Gastrocnemius medialis (tissue), 4 donors: ENCODE measurements around the gene IFI30. TPM values are rescaled to one million over a fixed set of nuclear protein-coding genes. Genes with fewer than 3 reads are reported as not detected.

Experiments used
- ATAC-seq, 2 donors: fragments of 150-250 bp; one replicate each; pipeline ENCODE4 v1.9.1; 2016
- DNase-seq, 2 donors: peaks; one replicate each; pipeline ENCODE4 v3.0.0-alpha.2; 2019
- H3K27ac ChIP-seq, 4 donors: fragments of 200-600 bp; sonication (generic); 1 replicate in 1 of 4; 2 replicates in 3 of 4; pipeline ENCODE4 v1.5.1; 2016 to 2018; ENCODE audit warnings: mild to moderate bottlenecking in 2 of 4, moderate library complexity in 1 of 4
- H3K27me3 ChIP-seq, 3 donors: fragments of 200-600 bp; sonication (generic) in 2 of 3; 1 replicate in 1 of 3; 2 replicates in 2 of 3; pipeline versions ENCODE4 v1.5.1 to v1.6.0; 2016 to 2019; ENCODE audit warnings: mild to moderate bottlenecking in 1 of 3, moderate library complexity in 1 of 3
- H3K36me3 ChIP-seq, 2 donors: fragments of 200-600 bp; sonication (generic) in 1 of 2; one replicate each; pipeline ENCODE4 v1.5.1; 2017 to 2018
- H3K4me1 ChIP-seq, 2 donors: fragments of 200-600 bp; sonication (generic) in 1 of 2; one replicate each; pipeline ENCODE4 v1.5.1; 2016 to 2017; ENCODE audit warnings: mild to moderate bottlenecking in 2 of 2
- H3K4me3 ChIP-seq, 4 donors: fragments of 200-600 bp; sonication (generic) in 3 of 4; 1 replicate in 1 of 4; 2 replicates in 3 of 4; pipeline ENCODE4 v1.5.1; 2016 to 2019; ENCODE audit warnings: mild to moderate bottlenecking in 2 of 4
- H3K9me3 ChIP-seq, 3 donors: fragments of 200-600 bp; sonication (generic) in 2 of 3; 1 replicate in 1 of 3; 2 replicates in 2 of 3; pipeline ENCODE4 v1.5.1; 2016 to 2019
- CTCF ChIP-seq, 5 experiments: fragments of 450-650 bp in 3 of 5; fragments of 200-600 bp in 2 of 5; sonication (generic) in 2 of 5; IDR thresholded peaks in 4 of 5; conservative IDR thresholded peaks in 1 of 5; 1 replicate in 4 of 5; 2 replicates in 1 of 5; pipeline ENCODE4 v1.5.1; 2016 to 2019; ENCODE audit warnings: antibody characterized with exemption in 5 of 5, mild to moderate bottlenecking in 3 of 5, moderate library complexity in 3 of 5
- POLR2A ChIP-seq, 2 donors: fragments of 450-650 bp; IDR thresholded peaks; one replicate each; pipeline ENCODE4 v1.6.1; 2017; ENCODE audit warnings: antibody characterized with exemption in 2 of 2, mild to moderate bottlenecking in 2 of 2, moderate library complexity in 2 of 2
- in situ Hi-C, 4 donors: fragments of 200-750 bp; cut with MboI; loops; one replicate each; pipeline versions ENCODE4 v1.15.0 to v1.8.0; 2017; ENCODE audit warnings: low sequenced_read_pairs in 4 of 4
- intact Hi-C: fragments of 100-400 bp; cut with DNase I; formaldehyde crosslinking; loops from one replicate; pipeline ENCODE4 v1.15.1; 2023; ENCODE audit warnings: low total_unique reads
- total RNA-seq, 4 donors: library from RNA; depleted of rRNA; stranded (reverse); fragments of >200 nt; gene quantifications; one replicate each; pipeline versions ENCODE4 v1.1.0 to v1.2.3, GENCODE V29; 2016

The IFI30 gene
- total RNA-seq, 4 donors from 2014 or later: 3.5 to 20.4 (median 14.0) TPM

DNA sequence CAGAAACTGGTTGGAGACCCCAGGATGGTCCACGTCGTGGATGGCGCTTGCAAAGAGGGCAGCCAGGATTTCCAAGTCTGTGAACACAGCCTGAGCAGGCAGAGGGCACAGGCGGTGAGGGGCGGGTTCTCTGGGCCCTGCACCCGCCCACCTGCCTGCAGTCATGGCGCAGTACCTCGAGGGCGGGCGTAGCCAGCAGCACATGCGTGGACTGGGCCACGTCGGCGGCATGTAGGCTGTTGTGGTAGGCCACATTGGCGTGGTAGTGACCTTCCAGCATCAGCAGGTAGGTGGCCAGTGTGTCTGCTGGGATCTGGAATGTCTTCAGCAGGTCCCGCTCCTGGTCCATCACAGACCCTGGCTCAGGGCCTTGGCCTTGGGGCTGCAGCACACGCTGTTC lies 44.5 kb downstream of the IFI30 start:
- Histone ChIP-seq H3K4me1 (no peaks in the 10 kb centered on the region), H3K27ac (no peak overlapping the region), H3K4me3 (no peak overlapping the region), H3K27me3 (peaks cover 0 to 6% (median 0%) of the 10 kb centered on the region in 3 donors), H3K9me3 (no peaks in the 10 kb centered on the region), H3K36me3 (no peaks in the 10 kb centered on the region)
- DNase-seq (no peak), ATAC-seq (no peak)
- intact Hi-C loops (no loop called here), in situ Hi-C loops (no loop called here)
- TF ChIP-seq CTCF (IDR thresholded peaks at IDR 0.05 in 4 of 5, conservative IDR thresholded peaks at IDR 0.05 in 1 of 5) (no peak), POLR2A (IDR thresholded peaks at IDR 0.05) (no peak)

DNA sequence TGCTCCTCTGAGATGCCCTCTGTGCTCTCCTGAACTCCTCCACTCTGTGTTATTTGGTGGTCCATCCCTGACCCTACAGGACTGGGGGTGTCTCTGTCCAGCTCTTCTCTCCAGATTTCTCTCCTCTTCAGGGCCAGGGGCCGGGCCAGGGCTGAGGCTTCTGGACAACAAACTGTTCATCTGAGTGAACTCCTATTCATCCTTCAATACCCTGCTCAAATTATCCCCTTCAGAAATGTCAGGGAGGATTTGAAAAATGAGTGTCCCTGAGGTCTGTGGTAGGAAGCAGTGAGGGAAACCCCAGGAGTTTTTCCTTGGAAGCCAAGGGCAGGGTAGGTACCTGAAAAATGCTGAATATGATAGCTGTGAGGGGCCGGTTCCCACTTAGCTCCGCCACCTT lies 45.0 kb downstream of the IFI30 start:
- H3K4me1 ChIP-seq: no peaks in the 10 kb centered on the region
- no peak overlapping the region for H3K27ac ChIP-seq
- TF ChIP-seq CTCF (IDR thresholded peaks at IDR 0.05 in 4 of 5, conservative IDR thresholded peaks at IDR 0.05 in 1 of 5) (no peak), POLR2A (IDR thresholded peaks at IDR 0.05) (no peak)
- DNase-seq (no peak), ATAC-seq (no peak)
- no peak overlapping the region for H3K4me3 ChIP-seq
- in situ Hi-C loops: no loop called here
- peaks cover 0 to 6% (median 0%) of the 10 kb centered on the region in 3 donors for H3K27me3 ChIP-seq
- no peaks in the 10 kb centered on the region for H3K36me3 ChIP-seq
- H3K9me3 ChIP-seq: no peaks in the 10 kb centered on the region
- intact Hi-C loops: no loop called here

GRCh38 chr19:18219911-18220631 lies 46.5 kb downstream of the IFI30 start:
- Histone ChIP-seq H3K4me3 (no peak overlapping the region), H3K36me3 (no peaks in the 10 kb centered on the region), H3K9me3 (no peaks in the 10 kb centered on the region), H3K27me3 (peaks cover 0 to 6% (median 0%) of the 10 kb centered on the region in 3 donors), H3K4me1 (peaks cover 3 to 4% of the 10 kb centered on the region in 2 donors), H3K27ac (no peak overlapping the region)
- in situ Hi-C loops: no loop called here
- no peak for TF ChIP-seq POLR2A (IDR thresholded peaks at IDR 0.05)
- no peak for TF ChIP-seq CTCF (IDR thresholded peaks at IDR 0.05 in 4 of 5, conservative IDR thresholded peaks at IDR 0.05 in 1 of 5)
- ATAC-seq (no peak), DNase-seq (no peak)
- intact Hi-C loops: no loop called here

- ATAC-seq (no peak), DNase-seq (no peak)
- TF ChIP-seq POLR2A (IDR thresholded peaks at IDR 0.05) (no peak), CTCF (IDR thresholded peaks at IDR 0.05 in 4 of 5, conservative IDR thresholded peaks at IDR 0.05 in 1 of 5) (no peak)
- Histone ChIP-seq H3K27me3 (peaks cover 0 to 6% (median 0%) of the 10 kb centered on the region in 3 donors), H3K9me3 (no peaks in the 10 kb centered on the region), H3K4me1 (peaks cover 3 to 4% of the 10 kb centered on the region in 2 donors), H3K4me3 (no peak overlapping the region), H3K27ac (no peak overlapping the region), H3K36me3 (no peaks in the 10 kb centered on the region)
- intact Hi-C loops: no loop called here
- in situ Hi-C loops: no loop called here
Measured at GRCh38 chr19:18220632-18221275, 47.1 kb downstream of the IFI30 start.
